ENCODE results near the gene CATSPERD. TPM values are rescaled to one million over a fixed set of nuclear protein-coding genes. Genes with fewer than 3 reads are reported as not detected.

CATSPERD gene
- not detected for total RNA-seq

GRCh38 chr19:5719961-5720790 is at the start of gene CATSPERD, which contains the start of gene LONP1:
Gene CATSPERD (plus strand): TSS chr19:5720637. CDS start chr19:5720738, 101 bp downstream.
Gene LONP1 (minus strand): TSS chr19:5720146. CDS start chr19:5720132, 14 bp downstream.
- H3K4me1 ChIP-seq: peaks cover 0 to 38% (median 18%) of the 10 kb centered on the region in 4 donors
- no peaks in the 10 kb centered on the region for H3K9me3 ChIP-seq
- peaks cover 0 to 5% (median 0%) of the 10 kb centered on the region in 3 donors for H3K36me3 ChIP-seq
- peak; percentile 94 to 95 for DNase-seq (ENCODE audit: low spot score in 2 of 2)
- 1 to 3% methylated on average over 28 to 71 of the region's 90 CpGs for WGBS, 2 donors
- peak; percentile 95 to 97 (median 95) for TF ChIP-seq CTCF (IDR thresholded peaks at IDR 0.05)
- TF ChIP-seq POLR2A (IDR thresholded peaks at IDR 0.05): peak; percentile 67 to 69
- TF ChIP-seq EP300 (IDR thresholded peaks at IDR 0.05): peak; percentile 90 to 99
- H3K4me3 ChIP-seq: peak within 1 kb of the TSS; percentile 80 to 95 (median 91)
- no peaks in the 10 kb centered on the region for H3K27me3 ChIP-seq
- peak within 1 kb of the TSS; percentile 86 to 97 (median 94) for H3K27ac ChIP-seq

- DNase-seq (ENCODE audit: low spot score in 2 of 2): no peak
- H3K36me3 ChIP-seq: peaks cover 0 to 51% (median 10%) of the 10 kb centered on the region in 3 donors
- 85 to 92% methylated on average over 5 to 7 of the region's 7 CpGs for WGBS, 2 donors
- H3K27me3 ChIP-seq: no peaks in the 10 kb centered on the region
- no peaks in the 10 kb centered on the region for H3K4me1 ChIP-seq
- no peak overlapping the region for H3K27ac ChIP-seq
- TF ChIP-seq EP300 (IDR thresholded peaks at IDR 0.05) (no peak), CTCF (IDR thresholded peaks at IDR 0.05) (no peak), POLR2A (IDR thresholded peaks at IDR 0.05) (no peak)
- H3K9me3 ChIP-seq: no peaks in the 10 kb centered on the region
- H3K4me3 ChIP-seq: no peak overlapping the region
These were observed 48.8 kb upstream of the CATSPERD start for GRCh38 chr19:5671600-5671999.

- H3K36me3 ChIP-seq: peaks cover 0 to 49% (median 2%) of the 10 kb centered on the region in 3 donors
- WGBS, 2 donors: 78 to 82% methylated on average over 12 to 13 of the region's 13 CpGs
- H3K27ac ChIP-seq: no peak overlapping the region
- no peak overlapping the region for H3K4me3 ChIP-seq
- no peaks in the 10 kb centered on the region for H3K27me3 ChIP-seq
- DNase-seq (ENCODE audit: low spot score in 2 of 2): no peak
- H3K9me3 ChIP-seq: no peaks in the 10 kb centered on the region
- H3K4me1 ChIP-seq: no peaks in the 10 kb centered on the region
- no peak for TF ChIP-seq EP300 (IDR thresholded peaks at IDR 0.05)
- TF ChIP-seq POLR2A (IDR thresholded peaks at IDR 0.05): no peak
- TF ChIP-seq CTCF (IDR thresholded peaks at IDR 0.05): no peak
These were observed 47.6 kb upstream of the CATSPERD start for GRCh38 chr19:5672708-5673459.

- DNase-seq (ENCODE audit: low spot score in 2 of 2): no peak
- WGBS, 2 donors: 100% methylated on average over 1 of the region's 1 CpG
- H3K4me3 ChIP-seq: no peak overlapping the region
- peaks cover 0 to 7% (median 0%) of the 10 kb centered on the region in 4 donors for H3K4me1 ChIP-seq
- H3K9me3 ChIP-seq: no peaks in the 10 kb centered on the region
- no peak overlapping the region for H3K27ac ChIP-seq
- H3K36me3 ChIP-seq: peaks cover 0 to 49% (median 0%) of the 10 kb centered on the region in 3 donors
- no peaks in the 10 kb centered on the region for H3K27me3 ChIP-seq
- TF ChIP-seq EP300 (IDR thresholded peaks at IDR 0.05) (no peak), CTCF (IDR thresholded peaks at IDR 0.05) (no peak), POLR2A (IDR thresholded peaks at IDR 0.05) (no peak)
These were observed 46.7 kb upstream of the CATSPERD start for GRCh38 chr19:5673752-5674151.
